Endothelial cell of umbilical vein (primary cell): Measurements from ENCODE around the gene ZNF821. TPM values are rescaled to one million over a fixed set of nuclear protein-coding genes. Genes with fewer than 3 reads are reported as not detected.

ENCODE experiments used
- BruUV-seq: library from RNA; stranded (reverse); fragments of 400-500 nt; replicated peaks from 2 replicates; lab custom pipeline; 2021; lab: Mats Ljungman, UMichigan
- CTCF ChIA-PET: fragments of 300-600, 350-600 bp; sonication (Branson Sonifier 250); formaldehyde crosslinking; loops from one replicate; lab custom pipeline; 2021; ENCODE audit warnings: antibody characterized with exemption, inconsistent platforms; lab: Charles Lee
- POLR2A ChIA-PET: fragments of 300-600, 350-600 bp; sonication (Branson Sonifier 250); formaldehyde crosslinking; loops from one replicate; lab custom pipeline; 2021; ENCODE audit warnings: antibody characterized with exemption, inconsistent platforms; lab: Charles Lee
- DNase-seq: peaks from one replicate; pipeline ENCODE4 v3.0.0-alpha.2; 2011; ENCODE audit warnings: low read depth, low spot score
- FAIRE-seq: peaks from 2 replicates; lab custom pipeline; 2011; peaks lifted over from hg19 to GRCh38; lab: Jason Lieb, UNC
- H2AFZ ChIP-seq: 2 replicates; pipeline ENCODE4 v1.6.0; 2012; ENCODE audit warnings: low read depth, low read length, control low read depth, inconsistent platforms
- H3K27ac ChIP-seq: 2 replicates; pipeline ENCODE4 v1.5.1; 2011; ENCODE audit warnings: low read depth, mild to moderate bottlenecking, control low read depth, low read length, moderate library complexity; ENCODE audit not compliant: insufficient read depth
- H3K27me3 ChIP-seq, 2 experiments: 2 replicates each; pipeline versions ENCODE4 v1.6.0 to v1.6.1; 2011; ENCODE audit warnings: low read length in 2 of 2, mixed read lengths in 1 of 2; ENCODE audit not compliant: control insufficient read depth in 2 of 2, insufficient read depth in 2 of 2
- H3K36me3 ChIP-seq, 2 experiments: 2 replicates in 1 of 2; 3 replicates in 1 of 2; pipeline ENCODE4 v1.5.1; 2011; ENCODE audit warnings: low read length in 2 of 2, mild to moderate bottlenecking in 1 of 2, moderate library complexity in 1 of 2; ENCODE audit not compliant: control insufficient read depth in 2 of 2, insufficient read depth in 2 of 2; ENCODE audit errors: extremely low read depth in 1 of 2
- H3K4me1 ChIP-seq: 3 replicates; pipeline ENCODE4 v1.5.1; 2011; ENCODE audit warnings: mild to moderate bottlenecking, low read length; ENCODE audit not compliant: control insufficient read depth, insufficient read depth; ENCODE audit errors: extremely low read depth
- H3K4me2 ChIP-seq: 2 replicates; pipeline ENCODE4 v1.6.1; 2011; ENCODE audit warnings: low read length, control low read depth, mixed read lengths; ENCODE audit not compliant: insufficient read depth
- H3K4me3 ChIP-seq, 3 experiments: fragments of 200-600 bp in 1 of 3; sonication (generic), shearing (Covaris generic) in 1 of 3; replicated peaks in 1 of 3; 2 replicates each; pipeline ENCODE4 v1.5.1; 2011 to 2016; ENCODE audit warnings: control low read depth in 3 of 3, low read length in 3 of 3, mild to moderate bottlenecking in 2 of 3, inconsistent platforms in 1 of 3, low read depth in 1 of 3, moderate library complexity in 1 of 3; ENCODE audit not compliant: insufficient read depth in 1 of 3
- H3K79me2 ChIP-seq: 2 replicates; pipeline ENCODE4 v1.6.0; 2012; ENCODE audit warnings: low read length, inconsistent platforms; ENCODE audit not compliant: control insufficient read depth, insufficient read depth
- H3K9ac ChIP-seq: replicated peaks from 2 replicates; pipeline ENCODE3; 2011; ENCODE audit warnings: low read length, control low read depth; ENCODE audit not compliant: insufficient read depth; ENCODE audit errors: extremely low read depth
- H3K9me1 ChIP-seq: replicated peaks from 3 replicates; pipeline ENCODE4 v1.6.0; 2011; ENCODE audit warnings: mild to moderate bottlenecking, low read length; ENCODE audit not compliant: control insufficient read depth, insufficient read depth; ENCODE audit errors: extremely low read depth
- H3K9me3 ChIP-seq: replicated peaks from 2 replicates; pipeline ENCODE4 v1.5.1; 2012; ENCODE audit warnings: low read length, inconsistent platforms; ENCODE audit not compliant: control insufficient read depth, insufficient read depth
- H4K20me1 ChIP-seq: replicated peaks from 2 replicates; pipeline ENCODE3; 2011; ENCODE audit warnings: mild to moderate bottlenecking, low read length; ENCODE audit not compliant: control insufficient read depth, insufficient read depth; ENCODE audit errors: extremely low read depth
- EZH2 ChIP-seq: IDR thresholded peaks from 2 replicates; pipeline ENCODE4 v1.6.1; 2012; ENCODE audit warnings: borderline replicate concordance, low read depth, mild to moderate bottlenecking, moderate library complexity, low read length, inconsistent platforms; ENCODE audit not compliant: severe bottlenecking
- FOS ChIP-seq: IDR thresholded peaks from 2 replicates; pipeline ENCODE4 v1.6.1; 2011; ENCODE audit warnings: mild to moderate bottlenecking, low read length, moderate library complexity, borderline replicate concordance; ENCODE audit not compliant: insufficient read depth
- GATA2 ChIP-seq: IDR thresholded peaks from 2 replicates; pipeline ENCODE4 v1.7.0; 2011; ENCODE audit warnings: low read depth, mild to moderate bottlenecking, moderate library complexity, mixed read lengths, low read length; ENCODE audit not compliant: insufficient read length, insufficient read depth
- MYC ChIP-seq: IDR thresholded peaks from one replicate; pipeline ENCODE4 v1.6.1; 2011; ENCODE audit warnings: mild to moderate bottlenecking, low read depth, low read length
- POLR2A ChIP-seq: IDR thresholded peaks from 2 replicates; pipeline ENCODE4 v1.6.1; 2012; ENCODE audit warnings: low read depth, mild to moderate bottlenecking, control low read depth, low read length
- POLR2AphosphoS5 ChIP-seq: IDR thresholded peaks from 2 replicates; pipeline ENCODE4 v1.6.1; 2012; ENCODE audit warnings: low read depth, mild to moderate bottlenecking, control low read depth, low read length, moderate library complexity; ENCODE audit not compliant: insufficient read depth
- dilution Hi-C: fragments of 300-500 bp; cut with MboI; formaldehyde crosslinking; loops from one replicate; pipeline ENCODE4 v1.15.0; 2019; ENCODE audit warnings: low sequenced_read_pairs; ENCODE audit not compliant: extremely low pct_ligation_motif_present
- intact Hi-C: fragments of 100-400 bp; cut with micrococcal nuclease; formaldehyde crosslinking; loops from one replicate; pipeline ENCODE4 v1.10.0; 2022
- polyA plus RNA-seq, 4 experiments: library from polyadenylated mRNA; depleted of rRNA in 3 of 4; stranded (reverse) in 3 of 4; unstranded in 1 of 4; fragments of >200 nt; gene quantifications; 2 replicates each; pipeline versions ENCODE4 v1.2.1 to v1.2.3, GENCODE V29; 2011 to 2012; ENCODE audit warnings: missing spikeins in 1 of 4
- total RNA-seq: library from RNA; stranded (reverse); gene quantifications from 2 replicates; pipeline ENCODE4 v1.2.3, GENCODE V29; 2021
- TF ChIP-seq, protein P1 (sequence below): IDR thresholded peaks from 2 replicates; pipeline ENCODE4 v1.6.1; 2011; ENCODE audit not compliant: insufficient read depth, insufficient read length
- TF ChIP-seq, protein P2 (sequence below), 2 donors: IDR thresholded peaks; 1 replicate in 1 of 2; 2 replicates in 1 of 2; pipeline ENCODE4 v1.5.1; 2011; ENCODE audit warnings: low read length in 2 of 2, mild to moderate bottlenecking in 2 of 2, moderate library complexity in 2 of 2, control low read depth in 1 of 2, inconsistent platforms in 1 of 2, low read depth in 1 of 2; ENCODE audit not compliant: insufficient read depth in 1 of 2; ENCODE audit errors: extremely low read depth in 1 of 2

ZNF821 gene
- total and polyA plus RNA-seq, 2 donors (not counting 3 experiments of a cell fraction or from before 2014, with no cell fraction given), result 7.3 to 8.1 TPM

DNA sequence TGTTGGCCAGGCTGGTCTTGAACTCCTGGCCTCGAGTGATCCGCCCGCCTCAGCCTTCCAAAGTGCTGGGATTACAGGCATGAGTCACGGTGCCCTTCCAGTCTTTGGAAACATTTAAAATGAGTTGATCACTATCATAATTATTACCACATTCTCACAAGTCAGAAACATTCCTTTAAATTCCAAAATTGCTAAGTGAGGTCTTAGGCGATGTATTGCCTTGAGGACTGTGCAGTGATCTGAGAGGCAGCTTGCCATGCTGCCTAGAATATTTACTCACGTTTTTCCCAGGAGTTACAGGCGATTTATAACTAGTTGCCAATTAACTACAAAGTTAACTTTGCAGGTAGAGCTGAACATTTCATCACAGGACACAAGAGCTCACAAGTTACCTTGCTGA is 43.9 kb downstream of the ZNF821 start:
- TF ChIP-seq FOS (no peak), GATA2 (no peak), MYC (no peak), POLR2AphosphoS5 (no peak), POLR2A (no peak), EZH2 (no peak)
- TF ChIP-seq, protein P1, sequence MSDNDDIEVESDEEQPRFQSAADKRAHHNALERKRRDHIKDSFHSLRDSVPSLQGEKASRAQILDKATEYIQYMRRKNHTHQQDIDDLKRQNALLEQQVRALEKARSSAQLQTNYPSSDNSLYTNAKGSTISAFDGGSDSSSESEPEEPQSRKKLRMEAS, result no peak
- TF ChIP-seq, protein P2, sequence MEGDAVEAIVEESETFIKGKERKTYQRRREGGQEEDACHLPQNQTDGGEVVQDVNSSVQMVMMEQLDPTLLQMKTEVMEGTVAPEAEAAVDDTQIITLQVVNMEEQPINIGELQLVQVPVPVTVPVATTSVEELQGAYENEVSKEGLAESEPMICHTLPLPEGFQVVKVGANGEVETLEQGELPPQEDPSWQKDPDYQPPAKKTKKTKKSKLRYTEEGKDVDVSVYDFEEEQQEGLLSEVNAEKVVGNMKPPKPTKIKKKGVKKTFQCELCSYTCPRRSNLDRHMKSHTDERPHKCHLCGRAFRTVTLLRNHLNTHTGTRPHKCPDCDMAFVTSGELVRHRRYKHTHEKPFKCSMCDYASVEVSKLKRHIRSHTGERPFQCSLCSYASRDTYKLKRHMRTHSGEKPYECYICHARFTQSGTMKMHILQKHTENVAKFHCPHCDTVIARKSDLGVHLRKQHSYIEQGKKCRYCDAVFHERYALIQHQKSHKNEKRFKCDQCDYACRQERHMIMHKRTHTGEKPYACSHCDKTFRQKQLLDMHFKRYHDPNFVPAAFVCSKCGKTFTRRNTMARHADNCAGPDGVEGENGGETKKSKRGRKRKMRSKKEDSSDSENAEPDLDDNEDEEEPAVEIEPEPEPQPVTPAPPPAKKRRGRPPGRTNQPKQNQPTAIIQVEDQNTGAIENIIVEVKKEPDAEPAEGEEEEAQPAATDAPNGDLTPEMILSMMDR (IDR thresholded peaks at IDR 0.05; ENCODE audit: extremely low read depth in 1 of 2, insufficient read depth in 1 of 2, low read depth in 1 of 2, low read length in 2 of 2), result no peak
- H3K27me3 ChIP-seq, result no peaks in the 10 kb centered on the region
- H2AFZ ChIP-seq, result no peak overlapping the region
- no TSS peak for BruUV-seq
- H3K4me2 ChIP-seq, result no peak overlapping the region
- dilution Hi-C loops, result loop anchor here (10.0 kb wide), 1 partner anchor 55 kb away; no protein-coding TSS in a partner anchor
- H3K9me1 ChIP-seq, result no peaks in the 10 kb centered on the region
- H3K79me2 ChIP-seq, result no peaks in the 10 kb centered on the region
- no peak overlapping the region for H3K27ac ChIP-seq
- no peak overlapping the region for H3K9ac ChIP-seq
- POLR2A ChIA-PET, result no interaction called here
- H4K20me1 ChIP-seq, result no peaks in the 10 kb centered on the region
- intact Hi-C loops, result no loop called here
- H3K36me3 ChIP-seq, result no peaks in the 10 kb centered on the region
- H3K4me1 ChIP-seq, result no peaks in the 10 kb centered on the region
- H3K9me3 ChIP-seq, result no peaks in the 10 kb centered on the region
- DNase-seq (no peak), FAIRE-seq (no peak)
- no peak overlapping the region for H3K4me3 ChIP-seq
- CTCF ChIA-PET, result interaction anchor here (1.2 kb wide), 1 partner anchor 122 kb away, joined by 4 read pairs; no protein-coding TSS in a partner anchor
